ENCODE measurements around the gene DPP7.

DNA sequence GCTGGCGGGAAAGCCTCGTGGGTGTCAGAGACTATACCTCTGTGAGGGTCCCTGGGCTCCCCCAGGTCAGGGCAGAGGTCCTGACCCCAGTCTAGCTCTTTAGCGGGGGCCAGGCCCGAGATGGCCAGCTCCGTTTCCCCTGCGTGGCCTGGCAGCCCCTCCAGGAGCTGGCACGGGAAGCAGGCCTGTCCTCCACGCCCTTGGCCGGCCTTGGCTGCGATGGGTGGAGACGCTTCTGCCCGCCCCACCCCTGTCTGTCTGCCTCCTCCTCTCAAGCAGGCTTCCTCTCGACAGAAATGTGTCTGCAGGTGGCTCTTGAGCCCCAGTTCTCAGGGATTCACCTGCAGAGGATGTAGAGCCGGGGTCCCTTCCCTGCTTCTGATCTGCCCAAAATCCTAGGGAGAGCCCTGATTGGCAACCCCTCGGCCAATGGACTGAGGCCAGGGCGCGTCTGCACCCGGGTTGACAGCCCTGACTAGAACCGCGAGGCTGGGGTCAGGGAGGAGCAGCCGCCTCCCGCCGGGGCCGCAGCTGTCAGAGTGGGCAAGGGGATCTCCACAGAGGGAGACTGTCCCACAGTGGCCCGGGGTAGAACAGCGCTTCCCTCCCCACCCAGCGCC is 21.8 kb upstream of the DPP7 start:
- TF ChIP-seq, protein P1, sequence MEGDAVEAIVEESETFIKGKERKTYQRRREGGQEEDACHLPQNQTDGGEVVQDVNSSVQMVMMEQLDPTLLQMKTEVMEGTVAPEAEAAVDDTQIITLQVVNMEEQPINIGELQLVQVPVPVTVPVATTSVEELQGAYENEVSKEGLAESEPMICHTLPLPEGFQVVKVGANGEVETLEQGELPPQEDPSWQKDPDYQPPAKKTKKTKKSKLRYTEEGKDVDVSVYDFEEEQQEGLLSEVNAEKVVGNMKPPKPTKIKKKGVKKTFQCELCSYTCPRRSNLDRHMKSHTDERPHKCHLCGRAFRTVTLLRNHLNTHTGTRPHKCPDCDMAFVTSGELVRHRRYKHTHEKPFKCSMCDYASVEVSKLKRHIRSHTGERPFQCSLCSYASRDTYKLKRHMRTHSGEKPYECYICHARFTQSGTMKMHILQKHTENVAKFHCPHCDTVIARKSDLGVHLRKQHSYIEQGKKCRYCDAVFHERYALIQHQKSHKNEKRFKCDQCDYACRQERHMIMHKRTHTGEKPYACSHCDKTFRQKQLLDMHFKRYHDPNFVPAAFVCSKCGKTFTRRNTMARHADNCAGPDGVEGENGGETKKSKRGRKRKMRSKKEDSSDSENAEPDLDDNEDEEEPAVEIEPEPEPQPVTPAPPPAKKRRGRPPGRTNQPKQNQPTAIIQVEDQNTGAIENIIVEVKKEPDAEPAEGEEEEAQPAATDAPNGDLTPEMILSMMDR (IDR thresholded peaks at IDR 0.05), result no peak
- no peak for TF ChIP-seq POLR2A (IDR thresholded peaks at IDR 0.05)
